ENCODE data around the gene DMAP1. TPM values are rescaled to one million over a fixed set of nuclear protein-coding genes. Genes with fewer than 3 reads are reported as not detected.
A peak's percentile ranks its signal among the peaks of the same experiment; 100 is the strongest.

Gene DMAP1
- total RNA-seq, 2 donors from 2014 or later, result 49.1 to 53.8 TPM

GRCh38 chr1:44236490-44237272, 23.4 kb downstream of the DMAP1 start:
- Mint-ChIP-seq H3K9me3 (no peaks in the 10 kb centered on the region), H3K27ac (no peak overlapping the region), H3K27me3 (ENCODE audit: insufficient read depth) (no peaks in the 10 kb centered on the region), H3K36me3 (ENCODE audit: low read depth) (peaks cover 20% of the 10 kb centered on the region), H3K4me3 (no peak overlapping the region), H3K4me1 (peaks cover 38% of the 10 kb centered on the region)
- H3K9me3 ChIP-seq (ENCODE audit: control insufficient read depth, low read length), result no peaks in the 10 kb centered on the region
- peaks cover 18% of the 10 kb centered on the region for H3K4me1 ChIP-seq (ENCODE audit: control insufficient read depth, insufficient read depth, low read length)
- no peaks in the 10 kb centered on the region for H3K27me3 ChIP-seq (ENCODE audit: control insufficient read depth, insufficient read depth, low read length, poor library complexity, severe bottlenecking)
- H3K27ac ChIP-seq (ENCODE audit: low read depth, low read length), result no peak overlapping the region
- no peak overlapping the region for H3K9ac ChIP-seq (ENCODE audit: extremely low read depth, low read length, poor library complexity, severe bottlenecking)
- 86 to 92% methylated on average over 6 to 8 of the region's 8 CpGs for WGBS, 2 experiments (ENCODE audit: insufficient coverage in 1 of 2, insufficient read length in 1 of 2)
- DNase-seq, result no peak
- H3K36me3 ChIP-seq (ENCODE audit: control insufficient read depth, insufficient read depth, low read length), result peaks cover 17% of the 10 kb centered on the region
- H3K4me3 ChIP-seq (ENCODE audit: low read length), result no peak overlapping the region
- TF ChIP-seq CTCF (conservative IDR thresholded peaks at IDR 0.05), result no peak

- Histone ChIP-seq H3K4me3 (ENCODE audit: low read length) (no peak overlapping the region), H3K36me3 (ENCODE audit: control insufficient read depth, insufficient read depth, low read length) (peaks cover 11% of the 10 kb centered on the region), H3K27ac (ENCODE audit: low read depth, low read length) (no peak overlapping the region), H3K9me3 (ENCODE audit: control insufficient read depth, low read length) (no peaks in the 10 kb centered on the region), H3K4me1 (ENCODE audit: control insufficient read depth, insufficient read depth, low read length) (peaks cover 24% of the 10 kb centered on the region), H3K27me3 (ENCODE audit: control insufficient read depth, insufficient read depth, low read length, poor library complexity, severe bottlenecking) (no peaks in the 10 kb centered on the region), H3K9ac (ENCODE audit: extremely low read depth, low read length, poor library complexity, severe bottlenecking) (no peak overlapping the region)
- TF ChIP-seq CTCF (conservative IDR thresholded peaks at IDR 0.05), result peak; percentile 86
- no peak overlapping the region for H3K27ac Mint-ChIP-seq
- H3K27me3 Mint-ChIP-seq (ENCODE audit: insufficient read depth), result no peaks in the 10 kb centered on the region
- no peak overlapping the region for H3K4me3 Mint-ChIP-seq
- H3K36me3 Mint-ChIP-seq (ENCODE audit: low read depth), result peaks cover 13% of the 10 kb centered on the region
- peaks cover 49% of the 10 kb centered on the region for H3K4me1 Mint-ChIP-seq
- 54% methylated on average over 22 to 33 of the region's 33 CpGs for WGBS, 2 experiments (ENCODE audit: insufficient coverage in 1 of 2, insufficient read length in 1 of 2)
- no peaks in the 10 kb centered on the region for H3K9me3 Mint-ChIP-seq
- DNase-seq, result peak; percentile 96
These were observed 24.6 kb downstream of the DMAP1 start for GRCh38 chr1:44237721-44238457.

- WGBS, 2 experiments (ENCODE audit: insufficient coverage in 1 of 2, insufficient read length in 1 of 2), result 95% methylated on average over 4 of the region's 4 CpGs; no CpG with 5 or more reads in 1 of the 2 experiments
- no peak for TF ChIP-seq CTCF (conservative IDR thresholded peaks at IDR 0.05)
- Mint-ChIP-seq H3K36me3 (ENCODE audit: low read depth) (peaks cover 10% of the 10 kb centered on the region), H3K9me3 (no peaks in the 10 kb centered on the region), H3K4me1 (peaks cover 52% of the 10 kb centered on the region), H3K27me3 (ENCODE audit: insufficient read depth) (no peaks in the 10 kb centered on the region), H3K27ac (no peak overlapping the region), H3K4me3 (no peak overlapping the region)
- no peak for DNase-seq
- Histone ChIP-seq H3K4me3 (ENCODE audit: low read length) (no peak overlapping the region), H3K9me3 (ENCODE audit: control insufficient read depth, low read length) (no peaks in the 10 kb centered on the region), H3K9ac (ENCODE audit: extremely low read depth, low read length, poor library complexity, severe bottlenecking) (no peak overlapping the region), H3K27me3 (ENCODE audit: control insufficient read depth, insufficient read depth, low read length, poor library complexity, severe bottlenecking) (no peaks in the 10 kb centered on the region), H3K36me3 (ENCODE audit: control insufficient read depth, insufficient read depth, low read length) (peaks cover 18% of the 10 kb centered on the region), H3K27ac (ENCODE audit: low read depth, low read length) (no peak overlapping the region), H3K4me1 (ENCODE audit: control insufficient read depth, insufficient read depth, low read length) (peaks cover 24% of the 10 kb centered on the region)
These were observed 25.4 kb downstream of the DMAP1 start for GRCh38 chr1:44238660-44239059.

Measured in endodermal cell (in vitro differentiated cells).